GM12878 (cell line): ENCODE data around the gene KLHL7. TPM values are rescaled to one million over a fixed set of nuclear protein-coding genes. Genes with fewer than 3 reads are reported as not detected.
"Not testable (repeated sequence)": the region's sequence is repeated elsewhere in the genome, so short reads cannot be mapped to it uniquely, and the experiment has no call there.

ENCODE experiments used
- ATAC-seq: fragments of 200-7000 bp; cut with Tn5 transposase; 3 replicates; pipeline ENCODE4 v1.9.1; 2020; ENCODE audit warnings: mild to moderate bottlenecking, moderate library complexity
- BruUV-seq: library from RNA; stranded (reverse); fragments of 400-500 nt; replicated peaks from 2 replicates; lab custom pipeline; 2021; lab: Mats Ljungman, UMichigan
- CTCF ChIA-PET: fragments of 300-600 bp; sonication (Branson Sonifier 250); formaldehyde crosslinking; extraction: SDS; loops from one replicate; lab custom pipeline; 2021; ENCODE audit warnings: inconsistent platforms; lab: Yijun Ruan, JAX
- POLR2A ChIA-PET: fragments of 350-600 bp; formaldehyde crosslinking; extraction: SDS; loops from one replicate; lab custom pipeline; 2021; ENCODE audit warnings: inconsistent platforms; lab: Charles Lee
- RAD21 ChIA-PET: fragments of 300-600 bp; sonication (Branson Sonifier 250); formaldehyde crosslinking; loops from one replicate; lab custom pipeline; 2023; ENCODE audit warnings: antibody characterized with exemption; ENCODE audit not compliant: unreplicated experiment; lab: Charles Lee
- SMC1A ChIA-PET: fragments of 300-600 bp; sonication (Branson Sonifier 250); formaldehyde crosslinking; loops from one replicate; lab custom pipeline; 2023; ENCODE audit not compliant: unreplicated experiment, uncharacterized antibody; lab: Charles Lee
- DNase-seq: peaks from one replicate; pipeline ENCODE4 v3.0.0-alpha.2; 2011; ENCODE audit warnings: low read depth, low spot score
- FAIRE-seq: peaks from 3 replicates; lab custom pipeline; 2011; peaks lifted over from hg19 to GRCh38; lab: Jason Lieb, UNC
- H2AFZ ChIP-seq: 2 replicates; pipeline ENCODE4 v1.6.0; 2011; ENCODE audit warnings: low read depth, low read length, control low read depth; ENCODE audit not compliant: control insufficient read depth
- H3K27ac ChIP-seq: 2 replicates; pipeline ENCODE4 v1.5.1; 2011; ENCODE audit warnings: control low read depth; ENCODE audit not compliant: control insufficient read depth, insufficient read depth
- H3K27me3 ChIP-seq, 2 experiments: replicated peaks in 1 of 2; 2 replicates each; pipeline versions ENCODE4 v1.6.0 to v1.6.1; 2011; ENCODE audit warnings: low read length in 1 of 2; ENCODE audit not compliant: control insufficient read depth in 2 of 2, insufficient read depth in 2 of 2
- H3K36me3 ChIP-seq, 2 experiments: 2 replicates each; pipeline ENCODE4 v1.5.1; 2011; ENCODE audit warnings: low read length in 1 of 2; ENCODE audit not compliant: control insufficient read depth in 2 of 2, insufficient read depth in 2 of 2
- H3K4me1 ChIP-seq: 2 replicates; pipeline ENCODE4 v1.6.1; 2011; ENCODE audit warnings: mild to moderate bottlenecking, low read length, moderate library complexity, mixed read lengths; ENCODE audit not compliant: control insufficient read depth, insufficient read depth
- H3K4me2 ChIP-seq: 2 replicates; pipeline ENCODE4 v1.6.0; 2011; ENCODE audit warnings: control low read depth; ENCODE audit not compliant: control insufficient read depth, insufficient read depth
- H3K4me3 ChIP-seq: fragments of 200-600 bp; sonication (generic); 2 replicates; pipeline ENCODE4 v1.5.1; 2016
- H3K79me2 ChIP-seq: 2 replicates; pipeline ENCODE4 v1.6.0; 2011; ENCODE audit warnings: low read length; ENCODE audit not compliant: control insufficient read depth, insufficient read depth
- H3K9ac ChIP-seq: 2 replicates; pipeline ENCODE4 v1.8.0; 2011; ENCODE audit warnings: low read length, control low read depth, mixed read lengths; ENCODE audit not compliant: control insufficient read depth, insufficient read depth
- H3K9me3 ChIP-seq: replicated peaks from 3 replicates; pipeline ENCODE4 v1.5.1; 2011; ENCODE audit warnings: mild to moderate bottlenecking, low read length; ENCODE audit not compliant: control insufficient read depth, insufficient read depth
- H4K20me1 ChIP-seq: 2 replicates; pipeline ENCODE4 v1.6.0; 2011; ENCODE audit not compliant: control insufficient read depth, insufficient read depth
- CHD1 ChIP-seq: IDR thresholded peaks from 2 replicates; pipeline ENCODE4 v1.6.1; 2012; ENCODE audit warnings: low read depth, low read length, improper control_type of control experiment
- EGR1 ChIP-seq, 2 experiments: IDR thresholded peaks; 1 replicate in 1 of 2; 2 replicates in 1 of 2; pipeline ENCODE4 v1.6.1; 2011 to 2012; ENCODE audit warnings: low read depth in 2 of 2, low read length in 2 of 2, borderline replicate concordance in 1 of 2, mild to moderate bottlenecking in 1 of 2, moderate library complexity in 1 of 2
- HCFC1 ChIP-seq: fragments of 150-350 bp; IDR thresholded peaks from 2 replicates; pipeline ENCODE4 v1.6.1; 2014; ENCODE audit warnings: low read length
- MTA2 ChIP-seq: fragments of 450-650 bp; IDR thresholded peaks from 2 replicates; pipeline ENCODE4 v1.6.1; 2016; ENCODE audit warnings: low read depth, mild to moderate bottlenecking, moderate library complexity
- PAX8 ChIP-seq: fragments of 450-650 bp; IDR thresholded peaks from 2 replicates; pipeline ENCODE4 v1.6.1; 2017; ENCODE audit warnings: mild to moderate bottlenecking, moderate library complexity
- PML ChIP-seq: IDR thresholded peaks from 2 replicates; pipeline ENCODE4 v1.6.1; 2012; ENCODE audit warnings: low read length, inconsistent platforms
- RAD21 ChIP-seq: IDR thresholded peaks from 2 replicates; pipeline ENCODE4 v1.6.1; 2011; ENCODE audit warnings: mild to moderate bottlenecking, low read depth, low read length, moderate library complexity; ENCODE audit not compliant: insufficient read depth
- RUNX3 ChIP-seq: IDR thresholded peaks from 2 replicates; pipeline ENCODE4 v1.6.1; 2012; ENCODE audit warnings: low read length, inconsistent platforms
- WGBS: methylation state at CpG from one replicate; pipeline ENCODE4 v1.1.6; 2016; ENCODE audit warnings: low lambda C conversion rate; ENCODE audit not compliant: insufficient replicate concordance, insufficient coverage; ENCODE audit errors: missing lambda C conversion rate; 5-methylcytosine and 5-hydroxymethylcytosine counted together
- in situ Hi-C: fragments of 300-500 bp; cut with MboI; formaldehyde crosslinking; loops from 9 replicates; pipeline ENCODE4 v1.14.3; 2018; ENCODE audit warnings: mixed read lengths
- intact Hi-C: fragments of 100-400 bp; cut with micrococcal nuclease; formaldehyde crosslinking; loops from one replicate; pipeline ENCODE4 v1.14.2; 2022; ENCODE audit not compliant: unreplicated experiment
- polyA plus RNA-seq, 11 experiments: library from polyadenylated mRNA; depleted of rRNA in 4 of 11; unstranded in 6 of 11; stranded (reverse) in 5 of 11; fragments of >200 nt; fragmentation: Nextera tagmentation in 4 of 11; fragmentation: Illumina TruSeq in 1 of 11; extraction: Ambion mirVana in 4 of 11; extraction: Trizol in 1 of 11; gene quantifications; 1 replicate in 1 of 11; 2 replicates in 10 of 11; pipeline versions ENCODE4 v1.2.1 to v1.2.3, GENCODE V29; 2011 to 2016; ENCODE audit warnings: inconsistent platforms in 2 of 11, missing spikeins in 2 of 11, low read depth in 1 of 11
- total RNA-seq, 4 experiments: library from RNA; depleted of rRNA in 3 of 4; stranded (reverse); fragments of >200 nt in 3 of 4; fragmentation: Illumina TruSeq in 1 of 4; extraction: Trizol in 1 of 4; gene quantifications; 2 replicates each; pipeline versions ENCODE4 v1.2.1 to v1.2.3, GENCODE V29; 2013 to 2021
- TF ChIP-seq, protein P1 (sequence below): IDR thresholded peaks from 2 replicates; pipeline ENCODE4 v1.6.1; 2012; ENCODE audit warnings: low read depth, low read length, improper control_type of control experiment
- TF ChIP-seq, protein P2 (sequence below): IDR thresholded peaks from 2 replicates; pipeline ENCODE4 v1.6.1; 2011; ENCODE audit warnings: mild to moderate bottlenecking, low read depth, low read length, moderate library complexity; ENCODE audit not compliant: insufficient replicate concordance
- TF ChIP-seq, protein P3 (sequence below): IDR thresholded peaks from 2 replicates; pipeline ENCODE4 v1.6.1; 2011; ENCODE audit warnings: low read depth, low read length, improper control_type of control experiment, borderline replicate concordance

Gene KLHL7
- total and polyA plus RNA-seq, 10 of the 15 experiments (the other 5 are each of a cell fraction or from before 2014, with no cell fraction given), result 6.4 to 38.7 (median 20.9) TPM

DNA sequence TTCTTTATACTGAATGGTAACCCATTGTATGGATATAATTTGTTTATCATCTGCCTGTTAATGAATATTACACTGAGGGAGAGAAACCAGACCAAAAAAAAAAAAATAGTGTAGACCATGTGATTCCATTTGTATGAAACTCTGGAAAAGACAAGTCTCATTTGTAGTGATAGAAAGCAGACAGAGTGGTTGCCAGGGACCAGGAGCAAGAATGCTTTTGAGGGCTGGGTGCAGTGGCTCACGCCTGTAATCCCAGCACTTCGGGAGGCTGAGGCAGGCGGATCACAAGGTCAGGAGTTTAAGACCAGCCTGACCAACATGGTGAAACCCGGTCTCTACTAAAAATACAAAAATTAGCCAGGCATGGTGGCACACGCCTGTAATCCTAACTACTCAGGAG is 92.2 kb downstream of the KLHL7 start:
- H3K9me3 ChIP-seq, intact Hi-C loops, H2AFZ ChIP-seq, DNase-seq, H3K79me2 ChIP-seq, RAD21 ChIA-PET, ATAC-seq, SMC1A ChIA-PET, FAIRE-seq, H4K20me1 ChIP-seq, H3K27ac ChIP-seq, POLR2A ChIA-PET, H3K9ac ChIP-seq, BruUV-seq, H3K27me3 ChIP-seq, H3K4me2 ChIP-seq, H3K4me1 ChIP-seq, H3K4me3 ChIP-seq, in situ Hi-C loops: not testable (repeated sequence)
- WGBS, result 100% methylated on average over 5 of the region's 5 CpGs
- peaks cover 12 to 29% of the 10 kb centered on the region in 2 experiments for H3K36me3 ChIP-seq
- CTCF ChIA-PET, result interaction anchor here (2.5 kb wide), 1 partner anchor 13 kb away, joined by 10 read pairs; no protein-coding TSS in a partner anchor

DNA sequence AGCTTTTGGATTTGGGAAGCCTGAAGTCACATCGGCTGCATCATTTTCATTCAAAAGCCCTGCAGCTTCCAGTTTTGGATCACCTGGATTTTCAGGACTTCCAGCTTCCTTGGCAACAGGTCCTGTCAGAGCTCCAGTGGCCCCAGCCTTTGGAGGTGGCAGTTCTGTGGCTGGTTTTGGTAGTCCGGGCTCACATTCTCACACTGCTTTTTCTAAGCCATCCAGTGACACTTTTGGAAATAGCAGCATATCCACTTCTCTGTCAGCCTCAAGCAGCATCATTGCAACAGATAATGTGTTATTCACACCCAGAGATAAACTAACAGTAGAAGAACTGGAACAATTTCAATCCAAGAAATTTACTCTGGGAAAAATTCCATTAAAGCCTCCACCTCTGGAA is 94.7 kb downstream of the KLHL7 start:
- Histone ChIP-seq H3K79me2 (no peaks in the 10 kb centered on the region), H3K4me1 (no peaks in the 10 kb centered on the region), H3K4me2 (no peak overlapping the region), H3K27ac (no peak overlapping the region), H3K4me3 (no peak overlapping the region), H3K36me3 (peaks cover 5 to 32% of the 10 kb centered on the region in 2 experiments), H4K20me1 (no peaks in the 10 kb centered on the region), H3K9ac (no peak overlapping the region), H2AFZ (no peak overlapping the region), H3K9me3 (no peaks in the 10 kb centered on the region; the same call in 2 of the 3 replicates), H3K27me3 (no peaks in the 10 kb centered on the region)
- BruUV-seq, result no TSS peak
- CTCF ChIA-PET, result interaction anchor here (1.0 to 1.3 kb wide), 2 partner anchors 9 to 13 kb away, joined by 3 to 4 read pairs; no protein-coding TSS in a partner anchor
- SMC1A ChIA-PET, result interaction anchor here (1.0 kb wide), 1 partner anchor 15 kb away, joined by 3 read pairs; no protein-coding TSS in a partner anchor
- intact Hi-C loops (no loop called here), in situ Hi-C loops (no loop called here)
- no peak for DNase-seq
- ATAC-seq, result no peak
- no peak for FAIRE-seq
- 100% methylated on average over 2 of the region's 2 CpGs for WGBS
- RAD21 ChIA-PET, result no interaction called here
- POLR2A ChIA-PET, result no interaction called here
- TF ChIP-seq PML (no peak), MTA2 (no peak), RAD21 (no peak), EGR1 (IDR thresholded peaks at IDR 0.05; ENCODE audit: borderline replicate concordance in 1 of 2, low read depth in 2 of 2, low read length in 2 of 2) (no peak), CHD1 (no peak), PAX8 (no peak), RUNX3 (no peak), HCFC1 (no peak)
- TF ChIP-seq, protein P1, sequence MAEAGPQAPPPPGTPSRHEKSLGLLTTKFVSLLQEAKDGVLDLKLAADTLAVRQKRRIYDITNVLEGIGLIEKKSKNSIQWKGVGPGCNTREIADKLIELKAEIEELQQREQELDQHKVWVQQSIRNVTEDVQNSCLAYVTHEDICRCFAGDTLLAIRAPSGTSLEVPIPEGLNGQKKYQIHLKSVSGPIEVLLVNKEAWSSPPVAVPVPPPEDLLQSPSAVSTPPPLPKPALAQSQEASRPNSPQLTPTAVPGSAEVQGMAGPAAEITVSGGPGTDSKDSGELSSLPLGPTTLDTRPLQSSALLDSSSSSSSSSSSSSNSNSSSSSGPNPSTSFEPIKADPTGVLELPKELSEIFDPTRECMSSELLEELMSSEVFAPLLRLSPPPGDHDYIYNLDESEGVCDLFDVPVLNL, result no peak
- TF ChIP-seq, protein P2, sequence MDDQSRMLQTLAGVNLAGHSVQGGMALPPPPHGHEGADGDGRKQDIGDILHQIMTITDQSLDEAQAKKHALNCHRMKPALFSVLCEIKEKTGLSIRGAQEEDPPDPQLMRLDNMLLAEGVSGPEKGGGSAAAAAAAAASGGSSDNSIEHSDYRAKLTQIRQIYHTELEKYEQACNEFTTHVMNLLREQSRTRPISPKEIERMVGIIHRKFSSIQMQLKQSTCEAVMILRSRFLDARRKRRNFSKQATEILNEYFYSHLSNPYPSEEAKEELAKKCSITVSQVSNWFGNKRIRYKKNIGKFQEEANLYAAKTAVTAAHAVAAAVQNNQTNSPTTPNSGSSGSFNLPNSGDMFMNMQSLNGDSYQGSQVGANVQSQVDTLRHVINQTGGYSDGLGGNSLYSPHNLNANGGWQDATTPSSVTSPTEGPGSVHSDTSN, result no peak
- TF ChIP-seq, protein P3, sequence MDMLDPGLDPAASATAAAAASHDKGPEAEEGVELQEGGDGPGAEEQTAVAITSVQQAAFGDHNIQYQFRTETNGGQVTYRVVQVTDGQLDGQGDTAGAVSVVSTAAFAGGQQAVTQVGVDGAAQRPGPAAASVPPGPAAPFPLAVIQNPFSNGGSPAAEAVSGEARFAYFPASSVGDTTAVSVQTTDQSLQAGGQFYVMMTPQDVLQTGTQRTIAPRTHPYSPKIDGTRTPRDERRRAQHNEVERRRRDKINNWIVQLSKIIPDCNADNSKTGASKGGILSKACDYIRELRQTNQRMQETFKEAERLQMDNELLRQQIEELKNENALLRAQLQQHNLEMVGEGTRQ, result no peak
